ENCODE data around the gene KIRREL3. TPM values are rescaled to one million over a fixed set of nuclear protein-coding genes. Genes with fewer than 3 reads are reported as not detected.

KIRREL3 gene
- total RNA-seq, 1 donor from 2014 or later: 26.5 TPM

DNA sequence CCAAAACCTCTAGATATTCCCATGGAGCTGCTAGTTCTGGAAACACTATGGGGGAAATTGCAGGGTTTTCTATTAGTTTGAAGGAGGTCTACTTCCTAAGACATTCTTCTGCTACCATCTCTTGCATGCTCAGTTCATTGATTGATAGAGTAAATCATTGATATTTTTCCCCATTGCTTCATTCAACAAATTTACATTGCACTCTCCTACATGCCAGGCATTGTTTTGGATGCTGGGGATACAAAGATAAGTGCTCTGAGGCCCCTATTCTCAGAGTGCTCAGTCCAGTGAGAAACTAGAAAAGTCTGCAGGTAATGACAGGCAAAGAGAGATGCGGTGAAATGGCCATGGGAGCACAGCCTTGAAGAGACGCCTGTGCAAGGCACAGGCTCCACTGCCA, 313.1 kb downstream of the KIRREL3 start:
- FAIRE-seq: no peak

DNA sequence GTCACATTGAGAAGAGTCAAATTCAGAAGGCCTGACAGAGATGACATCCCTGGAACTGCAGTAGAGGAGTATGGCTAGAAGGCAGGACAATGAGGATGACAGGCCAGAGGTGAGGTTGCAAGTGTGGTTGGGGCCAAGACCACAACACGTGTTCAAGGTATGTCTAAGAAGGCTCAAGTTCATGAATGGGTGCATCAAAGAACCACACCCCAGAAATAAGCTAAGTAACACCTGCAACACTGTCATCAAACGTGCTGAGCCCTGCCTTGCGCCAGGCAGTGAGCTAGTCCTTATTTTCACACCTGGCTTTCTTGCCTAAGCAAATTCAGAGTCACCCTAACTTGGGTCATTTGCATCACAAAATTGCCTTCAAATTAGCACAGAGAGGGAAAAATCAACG, 313.6 kb downstream of the KIRREL3 start:
- DNase-seq (ENCODE audit: low spot score in 2 of 2) (no peak), FAIRE-seq (no peak)

More for the DNA sequence above, 313.1 kb downstream of the KIRREL3 start:
- no peak for DNase-seq (ENCODE audit: low spot score in 2 of 2)

DNA sequence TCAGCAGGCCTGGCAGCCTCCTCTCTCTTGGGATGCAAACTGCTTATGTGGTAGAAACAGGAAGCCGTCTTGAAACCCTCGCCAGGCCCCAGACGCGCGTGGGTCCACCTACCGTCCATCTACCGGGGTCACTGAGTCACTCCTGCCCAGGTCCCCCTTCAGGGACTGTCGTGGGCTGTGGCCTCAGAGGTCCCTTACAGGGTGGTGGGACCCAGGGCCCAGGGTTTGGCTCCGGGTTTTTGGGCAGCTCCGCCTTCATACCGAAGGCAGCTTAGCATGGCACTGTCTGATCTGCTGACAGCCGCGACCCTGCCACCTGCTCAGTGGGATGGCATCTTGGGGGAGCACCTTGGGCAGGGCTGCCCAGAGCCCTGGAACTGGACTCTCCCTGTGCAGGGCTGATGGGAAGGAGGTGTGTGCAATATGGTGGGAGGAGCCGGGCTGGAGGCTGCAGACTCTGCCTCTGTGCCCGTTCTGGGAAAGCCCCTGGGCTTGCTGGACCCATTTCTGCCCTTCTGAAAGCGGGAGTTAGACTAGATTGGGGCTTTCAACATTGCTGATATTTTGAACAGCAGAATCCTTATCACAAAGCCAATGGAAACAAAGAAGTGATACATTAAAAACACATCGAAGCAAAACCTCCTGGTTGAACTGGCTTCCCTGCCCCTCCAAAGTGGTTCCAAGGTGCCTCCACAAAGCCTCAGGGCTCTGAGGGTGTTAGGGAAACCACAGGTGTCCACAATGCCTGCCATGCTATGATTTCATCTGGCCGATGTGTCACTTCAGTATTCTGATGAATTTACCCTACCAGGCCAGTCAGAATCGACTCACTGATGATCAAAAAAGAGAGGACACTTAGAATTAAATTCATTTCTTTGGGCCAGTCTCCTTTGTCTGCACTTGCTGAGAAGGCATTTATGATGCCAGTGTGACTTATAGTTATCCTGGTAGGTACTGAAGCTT, 316.5 kb downstream of the KIRREL3 start:
- DNase-seq (ENCODE audit: low spot score in 2 of 2) (no peak), FAIRE-seq (no peak)

GRCh38 chr11:126682590-126682989, 318.0 kb downstream of the KIRREL3 start:
- FAIRE-seq (no peak), DNase-seq (ENCODE audit: low spot score in 2 of 2) (no peak)

DNA sequence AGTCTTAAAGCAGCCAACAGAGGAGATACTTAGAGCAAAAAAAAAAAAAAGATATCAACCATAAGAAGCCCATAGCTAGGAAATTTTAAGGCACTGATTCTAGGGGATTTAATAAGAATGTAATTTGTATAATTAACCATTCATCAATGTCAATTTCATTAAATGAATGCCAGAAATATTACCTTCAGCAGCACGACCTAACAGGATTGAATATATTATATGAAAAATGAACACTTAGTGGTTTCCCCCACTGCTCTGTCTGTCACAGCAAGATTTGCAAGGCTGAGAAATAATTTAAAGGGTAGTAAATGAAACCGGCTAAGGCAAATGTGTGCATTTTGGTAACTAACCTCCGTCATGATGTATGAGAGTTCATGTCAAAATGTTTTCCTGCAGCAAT, 319.9 kb downstream of the KIRREL3 start:
- FAIRE-seq: no peak

DNA sequence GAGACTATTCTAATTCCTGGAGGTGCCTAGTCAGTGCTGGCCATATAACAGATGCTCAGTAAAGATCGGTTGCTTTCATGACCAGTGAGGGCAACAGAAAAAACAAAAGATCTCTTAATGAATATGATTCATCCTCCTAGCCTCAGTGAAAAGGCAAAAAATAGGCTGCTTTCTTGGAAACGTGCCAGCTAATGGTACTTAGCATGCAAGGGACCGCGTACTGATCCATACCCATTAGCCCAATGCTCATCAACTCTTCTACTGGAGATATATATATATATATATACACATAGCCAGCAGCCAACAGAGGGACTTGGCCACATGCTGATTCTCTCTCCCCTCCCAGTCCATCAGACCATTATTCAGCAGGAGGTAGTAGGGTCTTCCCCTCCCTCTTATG, 320.4 kb downstream of the KIRREL3 start:
- no peak for FAIRE-seq

More for the DNA sequence above, 319.9 kb downstream of the KIRREL3 start:
- DNase-seq (ENCODE audit: low spot score in 2 of 2): no peak

DNA sequence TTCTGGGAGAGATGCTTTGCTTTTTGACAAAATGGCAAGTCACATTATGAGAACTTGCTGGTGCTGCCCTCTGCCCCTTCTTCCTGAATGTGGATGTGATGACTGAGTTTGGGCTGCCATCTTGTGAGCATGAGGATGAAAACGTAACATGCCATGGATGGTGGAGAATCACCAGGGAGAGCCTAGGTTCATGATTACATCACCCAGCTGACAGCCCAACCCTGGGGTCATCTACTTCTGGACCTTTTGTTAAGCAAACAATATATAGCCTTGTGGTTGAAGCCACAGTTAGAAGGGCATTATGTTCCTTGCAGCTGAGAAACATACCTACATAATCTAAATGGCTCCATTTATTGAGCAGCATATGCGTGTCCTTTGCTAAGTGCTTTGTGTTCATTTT, 321.5 kb downstream of the KIRREL3 start:
- FAIRE-seq (no peak), DNase-seq (ENCODE audit: low spot score in 2 of 2) (no peak)

More for the DNA sequence above, 320.4 kb downstream of the KIRREL3 start:
- no peak for DNase-seq (ENCODE audit: low spot score in 2 of 2)

GRCh38 chr11:126676536-126676935, 324.0 kb downstream of the KIRREL3 start:
- DNase-seq (ENCODE audit: low spot score in 2 of 2): no peak
- FAIRE-seq: no peak

- no peak for FAIRE-seq
- DNase-seq (ENCODE audit: low spot score in 2 of 2): no peak
Measured at GRCh38 chr11:126673319-126673718, 327.3 kb downstream of the KIRREL3 start.

DNA sequence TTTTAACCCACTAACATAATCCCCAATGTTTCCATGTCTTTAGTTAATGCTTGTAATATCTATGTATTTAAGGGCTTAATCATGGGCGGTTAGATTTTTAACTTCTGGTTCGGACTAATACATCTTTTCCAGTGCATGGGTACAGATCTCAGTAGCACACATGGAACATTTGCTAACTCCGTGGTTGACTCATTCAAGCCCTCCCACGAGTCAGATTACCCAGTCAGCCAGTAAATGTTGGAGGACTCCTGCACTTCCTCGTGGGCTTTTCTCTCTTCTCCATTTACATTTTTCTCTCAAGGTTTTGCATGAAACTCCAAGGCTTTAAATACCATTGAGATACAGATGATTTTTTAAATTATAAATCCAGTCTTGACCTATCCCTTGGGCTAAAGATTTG, 331.2 kb downstream of the KIRREL3 start:
- no peak for FAIRE-seq
- no peak for DNase-seq (ENCODE audit: low spot score in 2 of 2)

DNA sequence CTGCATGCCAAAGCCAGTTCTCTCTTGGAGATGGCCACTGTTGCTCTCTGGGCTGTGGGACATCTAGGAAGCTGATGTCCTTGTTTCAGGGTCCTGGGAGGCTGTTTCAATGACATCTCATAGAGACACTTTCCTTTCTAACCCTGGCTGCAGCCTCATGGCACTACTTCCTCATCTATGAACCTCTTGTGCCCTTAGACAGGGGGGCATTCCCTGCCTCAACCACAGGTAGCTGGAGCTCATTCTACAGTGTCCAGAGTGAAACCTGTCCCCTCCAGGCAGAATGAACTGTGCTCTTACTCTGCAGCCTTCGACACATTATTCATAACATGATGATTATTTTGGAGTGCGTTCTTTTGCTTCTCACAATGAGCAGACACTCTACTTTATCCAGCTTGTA, 335.9 kb downstream of the KIRREL3 start:
- DNase-seq (ENCODE audit: low spot score in 2 of 2) (no peak), FAIRE-seq (no peak)

DNA sequence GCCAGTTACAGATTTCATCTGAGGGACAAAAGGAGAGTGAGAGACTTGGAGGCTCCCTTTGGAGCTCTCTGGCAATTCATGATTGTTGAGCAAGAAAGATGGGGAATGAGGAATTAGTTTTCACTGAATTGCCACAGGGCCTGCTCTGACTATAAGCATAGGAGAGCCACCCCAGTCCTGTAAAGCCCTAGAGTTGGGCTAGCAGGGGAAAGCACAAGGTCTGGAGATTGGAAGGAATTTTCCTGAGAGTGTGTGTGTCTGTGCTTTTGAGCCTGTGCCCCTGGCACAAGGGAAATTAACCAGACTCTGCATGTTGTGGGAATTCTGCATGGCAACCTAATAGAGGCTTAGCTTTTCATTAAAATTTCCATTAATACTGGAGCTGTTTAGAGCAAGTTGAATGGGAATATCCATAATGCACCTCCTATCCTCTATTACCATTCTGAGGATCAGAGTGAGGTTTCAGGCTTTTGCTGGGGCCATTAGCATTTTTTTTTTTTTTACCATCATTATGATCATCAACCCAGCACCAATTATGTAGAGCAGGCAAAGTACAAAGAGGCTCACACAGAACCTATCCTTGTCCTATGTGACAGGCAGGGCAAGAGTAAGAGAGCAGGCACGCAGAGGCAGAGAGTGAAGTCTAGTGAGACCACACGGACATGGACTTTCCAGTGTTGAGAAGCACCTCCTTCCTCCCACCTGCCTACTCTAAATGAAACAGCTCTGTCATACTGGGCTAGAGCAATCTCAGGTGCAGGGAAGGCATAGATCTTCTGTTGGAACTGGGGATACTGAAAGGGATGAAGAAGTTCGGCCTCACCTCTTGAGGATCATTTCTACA, 336.6 kb downstream of the KIRREL3 start:
- DNase-seq (ENCODE audit: low spot score in 2 of 2) (no peak), FAIRE-seq (no peak)

DNA sequence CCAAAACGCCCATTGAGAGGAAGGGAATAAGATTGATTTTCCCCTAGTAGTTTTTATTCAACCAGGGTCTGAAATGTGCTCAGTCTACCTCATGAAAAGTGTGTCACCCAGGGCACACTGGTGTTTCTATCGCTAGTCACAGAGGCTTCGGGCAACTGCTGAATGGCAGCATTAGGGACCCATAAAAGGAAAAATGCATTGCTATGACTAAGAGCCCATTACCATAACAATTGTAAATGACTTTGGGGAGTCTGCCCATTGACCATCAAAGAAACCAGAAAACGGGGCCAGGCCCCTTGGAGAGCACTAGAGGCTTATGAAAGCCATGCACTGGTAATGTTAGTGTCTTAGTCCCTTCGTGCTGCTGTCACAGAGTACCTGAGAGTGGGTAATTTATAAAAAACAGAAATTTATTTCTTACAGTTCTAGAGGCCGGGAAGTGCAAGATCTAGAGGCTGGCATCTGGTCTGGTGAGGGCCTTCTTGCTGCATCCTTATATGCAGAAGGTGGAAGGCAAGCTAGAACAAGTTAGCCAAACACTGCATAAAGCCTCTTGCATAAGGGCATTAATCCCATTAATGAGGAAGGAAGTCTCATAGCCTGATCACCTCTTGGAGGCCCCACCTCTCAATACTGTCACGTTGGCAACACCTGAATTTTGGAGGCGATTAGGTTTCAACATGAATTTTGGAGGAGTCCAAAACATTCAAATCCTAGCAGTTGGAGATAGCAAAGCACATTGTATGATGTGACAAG, 338.4 kb downstream of the KIRREL3 start:
- DNase-seq (ENCODE audit: low spot score in 2 of 2) (no peak), FAIRE-seq (no peak)

DNA sequence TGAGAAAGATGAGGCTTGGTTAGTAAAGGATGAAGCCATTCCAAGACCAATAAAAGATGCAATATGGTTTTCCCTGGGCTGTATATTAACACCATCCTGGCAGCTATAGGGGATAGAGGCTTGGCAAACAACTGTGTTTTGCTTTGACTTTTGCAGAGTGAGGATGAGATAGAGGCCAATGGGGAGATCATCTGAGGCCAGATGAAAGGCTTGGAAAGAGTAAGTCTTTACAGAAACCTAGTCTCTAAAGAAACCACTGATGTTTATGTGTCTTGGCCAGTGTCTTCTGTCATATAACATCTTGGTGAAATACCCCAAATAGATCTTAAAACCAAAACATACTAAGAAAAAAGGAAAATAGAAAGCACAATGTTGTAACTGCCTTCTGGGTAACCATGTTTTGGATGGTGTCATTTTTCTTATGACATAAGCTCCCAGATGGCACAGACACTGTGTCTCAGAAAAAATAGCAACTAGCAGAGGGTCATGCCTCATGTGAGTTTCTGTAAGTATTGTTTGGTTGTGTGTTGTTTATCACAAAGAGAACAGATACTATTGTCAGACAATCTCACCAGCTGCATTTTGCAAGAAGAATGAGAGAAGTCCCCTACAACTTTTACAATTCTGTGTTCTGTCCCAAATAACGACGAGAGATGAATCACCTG, 339.7 kb downstream of the KIRREL3 start:
- no peak for FAIRE-seq
- no peak for DNase-seq (ENCODE audit: low spot score in 2 of 2)

GRCh38 chr11:126660321-126660720, 340.2 kb downstream of the KIRREL3 start:
- no peak for FAIRE-seq
- DNase-seq (ENCODE audit: low spot score in 2 of 2): no peak

GRCh38 chr11:126658306-126659056, 342.1 kb downstream of the KIRREL3 start:
- no peak for FAIRE-seq
- DNase-seq (ENCODE audit: low spot score in 2 of 2): no peak

GRCh38 chr11:126655807-126656128, 344.8 kb downstream of the KIRREL3 start:
- no peak for FAIRE-seq
- DNase-seq (ENCODE audit: low spot score in 2 of 2): no peak

DNA sequence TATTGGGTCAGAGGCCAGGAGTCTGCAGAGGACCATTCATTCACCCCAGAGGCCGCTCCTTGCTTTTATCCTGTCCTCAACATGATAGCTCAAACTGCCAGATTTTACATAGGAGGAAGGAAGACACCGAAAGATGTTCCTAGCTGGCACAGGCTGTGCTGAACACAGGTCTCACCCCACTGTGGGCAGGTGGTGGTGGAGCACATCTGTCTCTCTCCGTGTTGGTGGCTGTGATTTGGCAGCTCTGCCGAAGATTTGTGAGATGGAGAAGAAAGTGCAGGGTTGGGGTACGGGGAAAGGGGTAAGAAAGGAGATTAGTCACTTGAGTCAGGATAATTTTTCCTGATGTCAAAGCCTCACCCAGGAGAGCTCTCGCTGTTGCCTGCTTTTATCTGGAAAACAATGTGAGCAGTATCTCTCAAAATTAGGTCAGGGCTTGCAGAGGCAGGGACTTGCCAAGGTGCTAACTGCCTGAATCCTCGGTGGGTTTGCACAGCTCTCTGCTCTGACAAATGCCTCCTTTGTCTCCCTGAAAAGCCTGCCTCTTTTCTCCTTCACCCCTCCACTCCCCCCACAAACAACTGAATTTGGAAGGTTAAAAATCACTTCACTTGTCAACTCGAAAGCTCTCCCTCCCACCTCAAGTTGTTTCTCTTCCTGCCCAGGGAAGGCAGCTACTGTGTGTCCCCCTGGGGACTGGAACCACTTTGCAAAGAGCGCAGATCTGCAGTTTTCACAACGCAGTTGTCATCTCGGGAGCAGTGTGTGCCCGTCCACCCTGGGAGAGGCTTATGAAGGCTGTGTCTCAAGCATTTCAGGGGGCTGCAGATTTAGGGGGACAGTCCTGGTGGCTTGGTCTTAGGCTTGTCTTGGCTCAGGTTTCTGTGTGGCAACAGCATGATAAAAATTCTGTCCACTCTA, 345.4 kb downstream of the KIRREL3 start:
- DNase-seq (ENCODE audit: low spot score in 2 of 2) (no peak), FAIRE-seq (no peak)
